ENCODE data around the gene ATP2B3. TPM values are rescaled to one million over a fixed set of nuclear protein-coding genes. Genes with fewer than 3 reads are reported as not detected.

Gene ATP2B3
- total RNA-seq = not detected

GRCh38 chrX:153517423-153517822 is at the start of gene ATP2B3:
ATP2B3 (plus strand) TSS chrX:153517642; CDS start chrX:153536248, 18,606 bp downstream.
- Mint-ChIP-seq H3K27me3 (peaks cover 14% of the 10 kb centered on the region), H3K9me3 (ENCODE audit: low read depth) (no peaks in the 10 kb centered on the region), H3K36me3 (ENCODE audit: low read depth) (no peaks in the 10 kb centered on the region), H3K4me3 (no peak within 1 kb of the TSS), H3K27ac (no peak within 1 kb of the TSS), H3K4me1 (peaks cover 3% of the 10 kb centered on the region)
- DNase-seq (no peak), ATAC-seq (no peak)
- ChIA-PET CTCF (no interaction called here), POLR2A (no interaction called here)
- intact Hi-C loops (cut with DNase I, micrococcal nuclease) = no loop called here

GRCh38 chrX:153468008-153468580 is 49.3 kb upstream of the ATP2B3 start:
- DNase-seq (no peak), ATAC-seq (no peak)
- peaks cover 7% of the 10 kb centered on the region for H3K36me3 Mint-ChIP-seq (ENCODE audit: low read depth)
- no peaks in the 10 kb centered on the region for H3K9me3 Mint-ChIP-seq (ENCODE audit: low read depth)
- H3K27ac Mint-ChIP-seq = no peak overlapping the region
- ChIA-PET CTCF (no interaction called here), POLR2A (no interaction called here)
- no peaks in the 10 kb centered on the region for H3K27me3 Mint-ChIP-seq
- H3K4me1 Mint-ChIP-seq = peaks cover 2% of the 10 kb centered on the region
- intact Hi-C loops (cut with DNase I, micrococcal nuclease) = no loop called here
- no peak overlapping the region for H3K4me3 Mint-ChIP-seq

GRCh38 chrX:153469811-153470410 is 47.5 kb upstream of the ATP2B3 start:
- peak; percentile 27 for ATAC-seq
- ChIA-PET CTCF (interaction anchor here (0.6 to 3.1 kb wide), 6 partner anchors 9 to 547 kb away, joined by 3 to 20 read pairs (median 4); no protein-coding TSS in a partner anchor), POLR2A (interaction anchor here (0.5 kb wide), 1 partner anchor 325 kb away, joined by 3 read pairs; the partner anchor contains the start of genes IDH3G and SSR4)
- peak overlapping the region; percentile 78 for H3K4me3 Mint-ChIP-seq
- no peaks in the 10 kb centered on the region for H3K9me3 Mint-ChIP-seq (ENCODE audit: low read depth)
- peak; percentile 44 for DNase-seq
- no peak overlapping the region for H3K27ac Mint-ChIP-seq
- peaks cover 7% of the 10 kb centered on the region for H3K36me3 Mint-ChIP-seq (ENCODE audit: low read depth)
- H3K27me3 Mint-ChIP-seq = no peaks in the 10 kb centered on the region
- H3K4me1 Mint-ChIP-seq = peaks cover 5% of the 10 kb centered on the region
- intact Hi-C loops (cut with DNase I, micrococcal nuclease) = loop anchor here (1.0 to 5.0 kb wide), 12 partner anchors 37 to 1602 kb away; partner anchors contain the start of genes ABCD1 (in 2 of the 2), BCAP31 (in 2 of the 2), BRCC3 (in 1 of the 2) and CCNQ (in 1 of the 2)

GRCh38 chrX:153470411-153471363 is 46.8 kb upstream of the ATP2B3 start, which contains the start of gene HAUS7:
HAUS7 (minus strand) TSS chrX:153470576; CDS start chrX:153470557, 19 bp downstream.
- POLR2A ChIA-PET = no interaction called here
- intact Hi-C loops (cut with DNase I, micrococcal nuclease) = loop anchor here (1.0 to 5.0 kb wide), 12 partner anchors 37 to 1602 kb away; partner anchors contain the start of genes ABCD1 (in 2 of the 2), BCAP31 (in 2 of the 2), BRCC3 (in 1 of the 2) and CCNQ (in 1 of the 2)
- peak within 1 kb of the TSS; percentile 67 for H3K27ac Mint-ChIP-seq

GRCh38 chrX:153471663-153472280 is 45.7 kb upstream of the ATP2B3 start:
- ChIA-PET POLR2A (no interaction called here), CTCF (interaction anchor here (2.0 to 3.1 kb wide), 3 partner anchors 11 to 43 kb away, joined by 7 to 20 read pairs (median 9); no protein-coding TSS in a partner anchor)
- Mint-ChIP-seq H3K27ac (no peak overlapping the region), H3K27me3 (no peaks in the 10 kb centered on the region), H3K36me3 (ENCODE audit: low read depth) (peaks cover 7% of the 10 kb centered on the region), H3K4me3 (no peak overlapping the region), H3K9me3 (ENCODE audit: low read depth) (no peaks in the 10 kb centered on the region), H3K4me1 (peaks cover 5% of the 10 kb centered on the region)
- no peak for DNase-seq
- intact Hi-C loops (cut with DNase I, micrococcal nuclease) = loop anchor here (1.0 to 5.0 kb wide), 5 partner anchors 36 to 1601 kb away; partner anchors contain the start of genes ABCD1 (in 1 of the 2), BCAP31 (in 1 of the 2), BRCC3 (in 1 of the 2) and CMC4 (in 1 of the 2)
- ATAC-seq = no peak

More at GRCh38 chrX:153470411-153471363, 46.8 kb upstream of the ATP2B3 start, which contains the start of gene HAUS7:
- CTCF ChIA-PET = interaction anchor here (0.5 to 3.1 kb wide), 7 partner anchors 10 to 548 kb away, joined by 3 to 20 read pairs (median 5); no protein-coding TSS in a partner anchor
- Mint-ChIP-seq H3K4me1 (peaks cover 5% of the 10 kb centered on the region), H3K4me3 (peak within 1 kb of the TSS; percentile 78), H3K36me3 (ENCODE audit: low read depth) (peaks cover 7% of the 10 kb centered on the region), H3K9me3 (ENCODE audit: low read depth) (no peaks in the 10 kb centered on the region), H3K27me3 (no peaks in the 10 kb centered on the region)
- DNase-seq (peak; percentile 93), ATAC-seq (peak; percentile 91)

GRCh38 chrX:153473126-153473525 is 44.3 kb upstream of the ATP2B3 start:
- Mint-ChIP-seq H3K36me3 (ENCODE audit: low read depth) (no peaks in the 10 kb centered on the region), H3K27ac (no peak overlapping the region), H3K4me1 (peaks cover 5% of the 10 kb centered on the region), H3K4me3 (no peak overlapping the region), H3K9me3 (ENCODE audit: low read depth) (no peaks in the 10 kb centered on the region), H3K27me3 (no peaks in the 10 kb centered on the region)
- ATAC-seq (no peak), DNase-seq (no peak)
- CTCF ChIA-PET = interaction anchor here (3.1 kb wide), 1 partner anchor 33 kb away, joined by 20 read pairs; no protein-coding TSS in a partner anchor
- POLR2A ChIA-PET = no interaction called here
- intact Hi-C loops (cut with DNase I, micrococcal nuclease) = loop anchor here (5.0 kb wide), 3 partner anchors 249 to 1599 kb away; partner anchors contain the start of genes ABCD1 (in 1 of the 2), BCAP31 (in 1 of the 2), BRCC3 (in 1 of the 2) and CMC4 (in 1 of the 2)

GRCh38 chrX:153474266-153474665 is 43.2 kb upstream of the ATP2B3 start:
- ChIA-PET CTCF (no interaction called here), POLR2A (no interaction called here)
- H3K36me3 Mint-ChIP-seq (ENCODE audit: low read depth) = no peaks in the 10 kb centered on the region
- no peak overlapping the region for H3K27ac Mint-ChIP-seq
- no peak overlapping the region for H3K4me3 Mint-ChIP-seq
- DNase-seq (no peak), ATAC-seq (no peak)
- intact Hi-C loops (cut with DNase I, micrococcal nuclease) = loop anchor here (5.0 kb wide), 3 partner anchors 248 to 1598 kb away; partner anchors contain the start of genes ABCD1 (in 1 of the 2), BCAP31 (in 1 of the 2), BRCC3 (in 1 of the 2) and CMC4 (in 1 of the 2)
- peaks cover 5% of the 10 kb centered on the region for H3K4me1 Mint-ChIP-seq
- H3K27me3 Mint-ChIP-seq = no peaks in the 10 kb centered on the region
- H3K9me3 Mint-ChIP-seq (ENCODE audit: low read depth) = no peaks in the 10 kb centered on the region

GRCh38 chrX:153474718-153475117 is 42.7 kb upstream of the ATP2B3 start:
- ChIA-PET POLR2A (no interaction called here), CTCF (no interaction called here)
- intact Hi-C loops (cut with DNase I, micrococcal nuclease) = loop anchor here (5.0 kb wide), 3 partner anchors 248 to 1598 kb away; partner anchors contain the start of genes ABCD1 (in 1 of the 2), BCAP31 (in 1 of the 2), BRCC3 (in 1 of the 2) and CMC4 (in 1 of the 2)
- DNase-seq (peak; percentile 69), ATAC-seq (no peak)
- no peak overlapping the region for H3K27ac Mint-ChIP-seq
- no peak overlapping the region for H3K4me3 Mint-ChIP-seq
- H3K36me3 Mint-ChIP-seq (ENCODE audit: low read depth) = no peaks in the 10 kb centered on the region
- H3K9me3 Mint-ChIP-seq (ENCODE audit: low read depth) = no peaks in the 10 kb centered on the region
- H3K27me3 Mint-ChIP-seq = no peaks in the 10 kb centered on the region
- H3K4me1 Mint-ChIP-seq = peaks cover 5% of the 10 kb centered on the region

GRCh38 chrX:153475271-153475670 is 42.2 kb upstream of the ATP2B3 start:
- ATAC-seq (no peak), DNase-seq (no peak)
- Mint-ChIP-seq H3K27ac (no peak overlapping the region), H3K9me3 (ENCODE audit: low read depth) (no peaks in the 10 kb centered on the region), H3K4me1 (peaks cover 5% of the 10 kb centered on the region), H3K4me3 (no peak overlapping the region), H3K27me3 (no peaks in the 10 kb centered on the region), H3K36me3 (ENCODE audit: low read depth) (no peaks in the 10 kb centered on the region)
- ChIA-PET CTCF (interaction anchor here (0.7 kb wide), 1 partner anchor 73 kb away, joined by 4 read pairs; no protein-coding TSS in a partner anchor), POLR2A (no interaction called here)
- intact Hi-C loops (cut with DNase I, micrococcal nuclease) = no loop called here

GRCh38 chrX:153475751-153476281 is 41.6 kb upstream of the ATP2B3 start:
- H3K4me1 Mint-ChIP-seq = peaks cover 5% of the 10 kb centered on the region

More at GRCh38 chrX:153475751-153476281, 41.6 kb upstream of the ATP2B3 start:
- ChIA-PET POLR2A (no interaction called here), CTCF (interaction anchor here (0.7 kb wide), 1 partner anchor 73 kb away, joined by 4 read pairs; no protein-coding TSS in a partner anchor)
- Mint-ChIP-seq H3K9me3 (ENCODE audit: low read depth) (no peaks in the 10 kb centered on the region), H3K27ac (no peak overlapping the region), H3K4me3 (no peak overlapping the region), H3K27me3 (no peaks in the 10 kb centered on the region), H3K36me3 (ENCODE audit: low read depth) (no peaks in the 10 kb centered on the region)
- ATAC-seq (no peak), DNase-seq (no peak)
- intact Hi-C loops (cut with DNase I, micrococcal nuclease) = no loop called here

Data from activated CD4-positive, alpha-beta T cell treated with anti-CD3 and anti-CD28 coated beads for 36 hours (primary cell).